A549 (cell line): Measurements from ENCODE around the gene NME2.

Source experiments
- KDM5A ChIP-seq: fragments of 200-600 bp; sonication (generic); IDR thresholded peaks from 2 replicates; pipeline ENCODE4 v1.6.1; 2016; ENCODE audit warnings: antibody characterized with exemption, mild to moderate bottlenecking
- POLR2A ChIP-seq: IDR thresholded peaks from 2 replicates; pipeline ENCODE4 v1.6.1; 2012; ENCODE audit warnings: mild to moderate bottlenecking, low read length

GRCh38 chr17:51165680-51166197 lies 472 bp upstream of the NME2 start:
- TF ChIP-seq KDM5A, result no peak
- TF ChIP-seq POLR2A, result no peak; the same call in none of the 2 replicates
